ENCODE data around the gene LRRC52.

Gene LRRC52

GRCh38 chr1:165543532-165544438, at the start of gene LRRC52:
LRRC52 (plus strand) TSS chr1:165544000; CDS start chr1:165544297, 297 bp downstream.
- peak; percentile 23 for DNase-seq

GRCh38 chr1:165494949-165495857, 48.6 kb upstream of the LRRC52 start:
- DNase-seq, result no peak

- DNase-seq, result no peak
These were observed 48.0 kb upstream of the LRRC52 start for GRCh38 chr1:165495858-165496205.

- DNase-seq, result no peak
These were observed 47.3 kb upstream of the LRRC52 start for GRCh38 chr1:165496501-165496900.

- no peak for DNase-seq
These were observed 46.5 kb upstream of the LRRC52 start for GRCh38 chr1:165497069-165498013.

- no peak for DNase-seq
These were observed 42.4 kb upstream of the LRRC52 start for GRCh38 chr1:165501330-165501969.

- no peak for DNase-seq
These were observed 41.8 kb upstream of the LRRC52 start for GRCh38 chr1:165501970-165502348.

GRCh38 chr1:165507570-165507969, 36.2 kb upstream of the LRRC52 start:
- DNase-seq, result no peak

- peak; percentile 92 for DNase-seq
These were observed 35.5 kb upstream of the LRRC52 start for GRCh38 chr1:165508291-165508690.

- no peak for DNase-seq
These were observed 31.0 kb upstream of the LRRC52 start for GRCh38 chr1:165512816-165513215.

- DNase-seq, result no peak
These were observed 27.3 kb upstream of the LRRC52 start for GRCh38 chr1:165516469-165516868.

- DNase-seq, result no peak
These were observed 23.2 kb upstream of the LRRC52 start for GRCh38 chr1:165520646-165521045.

GRCh38 chr1:165524639-165525285, 19.0 kb upstream of the LRRC52 start:
- no peak for DNase-seq

GRCh38 chr1:165525708-165526107, 18.1 kb upstream of the LRRC52 start:
- DNase-seq, result peak; percentile 69

GRCh38 chr1:165527251-165528007, 16.4 kb upstream of the LRRC52 start:
- DNase-seq, result no peak

- no peak for DNase-seq
These were observed 12.8 kb upstream of the LRRC52 start for GRCh38 chr1:165531021-165531420.

- no peak for DNase-seq
These were observed 11.7 kb upstream of the LRRC52 start for GRCh38 chr1:165532053-165532452.

GRCh38 chr1:165533254-165533653, 10.5 kb upstream of the LRRC52 start:
- DNase-seq, result no peak

- DNase-seq, result no peak
These were observed 7.8 kb upstream of the LRRC52 start for GRCh38 chr1:165536016-165536415.

- DNase-seq, result no peak
These were observed 6.3 kb upstream of the LRRC52 start for GRCh38 chr1:165537356-165538109.
